Astrocyte (in vitro differentiated cells and primary cell): ENCODE results near the gene DPY30. TPM values are rescaled to one million over a fixed set of nuclear protein-coding genes. Genes with fewer than 3 reads are reported as not detected.
A peak's percentile ranks its signal among the peaks of the same experiment; 100 is the strongest.

Source experiments
- DNase-seq: peaks from one replicate; pipeline ENCODE4 v3.0.0-alpha.2; 2010; ENCODE audit warnings: low read depth
- FAIRE-seq: peaks from 2 replicates; lab custom pipeline; 2011; peaks lifted over from hg19 to GRCh38; lab: Jason Lieb, UNC
- H2AFZ ChIP-seq: 2 replicates; pipeline ENCODE4 v1.6.0; 2012; ENCODE audit warnings: low read depth, low read length, inconsistent platforms
- H3K27ac ChIP-seq: 2 replicates; pipeline ENCODE4 v1.5.1; 2011; ENCODE audit warnings: low read depth, low read length, inconsistent platforms
- H3K27me3 ChIP-seq: 2 replicates; pipeline ENCODE4 v1.6.0; 2011; ENCODE audit warnings: low read length, inconsistent platforms; ENCODE audit not compliant: insufficient read depth
- H3K36me3 ChIP-seq: 2 replicates; pipeline ENCODE4 v1.5.1; 2011; ENCODE audit warnings: low read length, inconsistent platforms; ENCODE audit not compliant: insufficient read depth
- H3K4me1 ChIP-seq: 2 replicates; pipeline ENCODE4 v1.5.1; 2011; ENCODE audit warnings: low read length, inconsistent platforms; ENCODE audit not compliant: insufficient read depth
- H3K4me2 ChIP-seq: 2 replicates; pipeline ENCODE4 v1.6.0; 2012; ENCODE audit warnings: low read length, inconsistent platforms
- H3K4me3 ChIP-seq: 2 replicates; pipeline ENCODE4 v1.5.1; 2011; ENCODE audit warnings: low read depth, mild to moderate bottlenecking, low read length, inconsistent platforms; ENCODE audit not compliant: insufficient read depth
- H3K79me2 ChIP-seq: 2 replicates; pipeline ENCODE4 v1.6.0; 2012; ENCODE audit warnings: mild to moderate bottlenecking, low read length, inconsistent platforms; ENCODE audit not compliant: insufficient read depth
- H3K9ac ChIP-seq: 2 replicates; pipeline ENCODE4 v1.6.0; 2012; ENCODE audit warnings: mild to moderate bottlenecking, low read length, inconsistent platforms
- H3K9me3 ChIP-seq: 2 replicates; pipeline ENCODE4 v1.5.1; 2012; ENCODE audit warnings: low read depth, mild to moderate bottlenecking, low read length, inconsistent platforms; ENCODE audit not compliant: insufficient read depth
- H4K20me1 ChIP-seq: 2 replicates; pipeline ENCODE4 v1.6.0; 2012; ENCODE audit warnings: low read length, inconsistent platforms; ENCODE audit not compliant: insufficient read depth
- H3K27ac Mint-ChIP-seq: one replicate; pipeline ENCODE4 v1.8.0; 2021; ENCODE audit warnings: mild to moderate bottlenecking, mixed read lengths; ENCODE audit not compliant: unreplicated experiment
- H3K27me3 Mint-ChIP-seq: one replicate; pipeline ENCODE4 v1.8.0; 2021; ENCODE audit warnings: low read depth, mixed read lengths; ENCODE audit not compliant: unreplicated experiment
- H3K36me3 Mint-ChIP-seq: one replicate; pipeline ENCODE4 v1.8.0; 2021; ENCODE audit warnings: low read depth, mixed read lengths; ENCODE audit not compliant: unreplicated experiment
- H3K4me1 Mint-ChIP-seq: one replicate; pipeline ENCODE4 v1.8.0; 2021; ENCODE audit warnings: low read depth, mixed read lengths; ENCODE audit not compliant: unreplicated experiment
- H3K4me3 Mint-ChIP-seq: one replicate; pipeline ENCODE4 v1.8.0; 2021; ENCODE audit warnings: mild to moderate bottlenecking, moderate library complexity, mixed read lengths; ENCODE audit not compliant: unreplicated experiment
- H3K9me3 Mint-ChIP-seq: one replicate; pipeline ENCODE4 v1.8.0; 2021; ENCODE audit warnings: mild to moderate bottlenecking, mixed read lengths; ENCODE audit not compliant: unreplicated experiment
- EZH2 ChIP-seq: IDR thresholded peaks from 2 replicates; pipeline ENCODE4 v1.6.1; 2012; ENCODE audit warnings: mild to moderate bottlenecking, low read length, inconsistent platforms; ENCODE audit not compliant: insufficient read depth
- total RNA-seq: library from RNA; stranded (reverse); gene quantifications from 2 replicates; pipeline ENCODE4 v1.2.1, GENCODE V29; 2021
- TF ChIP-seq, protein P1 (sequence below): IDR thresholded peaks from 2 replicates; pipeline ENCODE4 v1.5.1; 2011; ENCODE audit warnings: low read depth, mild to moderate bottlenecking, inconsistent platforms, low read length, moderate library complexity; ENCODE audit not compliant: insufficient read depth

Gene DPY30
- total RNA-seq, 1 donor from 2014 or later = 71.1 TPM

DNA sequence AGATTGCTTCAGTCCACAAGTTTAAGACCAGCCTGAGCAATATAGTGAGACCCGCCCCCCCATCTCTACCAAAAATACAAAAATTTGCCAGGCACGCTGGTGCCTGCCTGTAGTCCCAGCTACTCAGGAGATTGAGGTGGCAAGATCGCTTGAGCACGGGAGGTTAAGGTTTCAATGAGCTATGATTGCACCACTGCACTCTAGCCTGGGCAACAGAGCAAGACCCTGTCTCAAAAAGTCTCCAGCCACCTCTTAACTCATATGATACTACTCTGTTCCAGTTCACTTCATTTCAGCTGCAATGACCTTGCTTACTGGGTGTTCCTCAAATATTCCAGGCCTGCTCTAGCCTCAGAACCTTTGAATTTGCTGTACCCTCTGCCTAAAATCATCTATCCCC, 40.2 kb downstream of the DPY30 start:
- H3K27me3 Mint-ChIP-seq = no peaks in the 10 kb centered on the region
- no peaks in the 10 kb centered on the region for H3K36me3 Mint-ChIP-seq
- Histone ChIP-seq H3K27me3 (no peaks in the 10 kb centered on the region), H3K79me2 (peaks cover 98% of the 10 kb centered on the region), H3K27ac (no peak overlapping the region), H3K9ac (no peak overlapping the region), H2AFZ (no peak overlapping the region), H4K20me1 (peaks cover 73% of the 10 kb centered on the region), H3K36me3 (no peaks in the 10 kb centered on the region), H3K4me2 (no peak overlapping the region), H3K4me3 (no peak overlapping the region), H3K9me3 (no peaks in the 10 kb centered on the region), H3K4me1 (peaks cover 9% of the 10 kb centered on the region)
- no peak overlapping the region for H3K4me3 Mint-ChIP-seq
- no peak for FAIRE-seq
- DNase-seq = no peak
- TF ChIP-seq, protein P1, sequence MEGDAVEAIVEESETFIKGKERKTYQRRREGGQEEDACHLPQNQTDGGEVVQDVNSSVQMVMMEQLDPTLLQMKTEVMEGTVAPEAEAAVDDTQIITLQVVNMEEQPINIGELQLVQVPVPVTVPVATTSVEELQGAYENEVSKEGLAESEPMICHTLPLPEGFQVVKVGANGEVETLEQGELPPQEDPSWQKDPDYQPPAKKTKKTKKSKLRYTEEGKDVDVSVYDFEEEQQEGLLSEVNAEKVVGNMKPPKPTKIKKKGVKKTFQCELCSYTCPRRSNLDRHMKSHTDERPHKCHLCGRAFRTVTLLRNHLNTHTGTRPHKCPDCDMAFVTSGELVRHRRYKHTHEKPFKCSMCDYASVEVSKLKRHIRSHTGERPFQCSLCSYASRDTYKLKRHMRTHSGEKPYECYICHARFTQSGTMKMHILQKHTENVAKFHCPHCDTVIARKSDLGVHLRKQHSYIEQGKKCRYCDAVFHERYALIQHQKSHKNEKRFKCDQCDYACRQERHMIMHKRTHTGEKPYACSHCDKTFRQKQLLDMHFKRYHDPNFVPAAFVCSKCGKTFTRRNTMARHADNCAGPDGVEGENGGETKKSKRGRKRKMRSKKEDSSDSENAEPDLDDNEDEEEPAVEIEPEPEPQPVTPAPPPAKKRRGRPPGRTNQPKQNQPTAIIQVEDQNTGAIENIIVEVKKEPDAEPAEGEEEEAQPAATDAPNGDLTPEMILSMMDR = no peak
- no peak for TF ChIP-seq EZH2
- no peaks in the 10 kb centered on the region for H3K9me3 Mint-ChIP-seq
- no peak overlapping the region for H3K27ac Mint-ChIP-seq
- H3K4me1 Mint-ChIP-seq = peaks cover 23% of the 10 kb centered on the region

DNA sequence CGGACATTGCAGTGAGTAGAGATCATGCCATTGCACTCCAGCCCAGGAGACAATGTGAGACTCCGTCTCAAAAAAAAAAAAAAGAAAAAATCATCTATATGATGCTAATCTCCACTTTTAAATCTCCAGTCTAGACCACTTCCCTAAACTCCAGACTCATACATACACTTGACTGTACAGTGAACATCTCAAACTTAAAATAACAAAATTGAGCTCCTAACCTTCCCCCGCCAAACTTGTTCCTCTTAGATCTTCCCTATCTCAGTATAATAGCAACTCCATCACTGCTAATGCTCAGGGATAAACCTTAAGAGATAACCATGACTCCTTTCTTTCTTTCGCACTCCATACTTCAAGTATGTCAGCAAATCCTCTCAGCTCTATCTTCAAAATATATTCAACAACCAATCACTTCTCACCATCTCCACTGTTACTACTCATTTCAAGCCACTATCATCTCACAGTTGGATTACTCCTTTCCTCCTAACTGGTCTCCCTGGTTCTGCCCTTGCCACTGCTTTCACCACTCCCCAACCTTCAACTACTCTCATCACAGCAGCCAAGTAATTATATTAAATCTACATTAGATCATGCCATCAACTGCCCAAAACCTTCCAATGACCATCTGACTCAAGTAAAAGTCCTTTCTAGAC, 40.7 kb downstream of the DPY30 start:
- Histone ChIP-seq H3K4me3 (no peak overlapping the region), H3K4me2 (no peak overlapping the region), H3K27ac (no peak overlapping the region), H4K20me1 (peaks cover 67% of the 10 kb centered on the region), H3K36me3 (no peaks in the 10 kb centered on the region), H3K4me1 (peaks cover 9% of the 10 kb centered on the region), H2AFZ (no peak overlapping the region), H3K9me3 (no peaks in the 10 kb centered on the region), H3K79me2 (peaks cover 98% of the 10 kb centered on the region), H3K9ac (no peak overlapping the region), H3K27me3 (no peaks in the 10 kb centered on the region)
- H3K36me3 Mint-ChIP-seq = no peaks in the 10 kb centered on the region
- FAIRE-seq (no peak), DNase-seq (no peak)
- TF ChIP-seq, protein P1 = no peak
- no peak for TF ChIP-seq EZH2
- H3K27ac Mint-ChIP-seq = no peak overlapping the region
- H3K4me3 Mint-ChIP-seq = no peak overlapping the region
- H3K9me3 Mint-ChIP-seq = no peaks in the 10 kb centered on the region
- peaks cover 23% of the 10 kb centered on the region for H3K4me1 Mint-ChIP-seq
- no peaks in the 10 kb centered on the region for H3K27me3 Mint-ChIP-seq

DNA sequence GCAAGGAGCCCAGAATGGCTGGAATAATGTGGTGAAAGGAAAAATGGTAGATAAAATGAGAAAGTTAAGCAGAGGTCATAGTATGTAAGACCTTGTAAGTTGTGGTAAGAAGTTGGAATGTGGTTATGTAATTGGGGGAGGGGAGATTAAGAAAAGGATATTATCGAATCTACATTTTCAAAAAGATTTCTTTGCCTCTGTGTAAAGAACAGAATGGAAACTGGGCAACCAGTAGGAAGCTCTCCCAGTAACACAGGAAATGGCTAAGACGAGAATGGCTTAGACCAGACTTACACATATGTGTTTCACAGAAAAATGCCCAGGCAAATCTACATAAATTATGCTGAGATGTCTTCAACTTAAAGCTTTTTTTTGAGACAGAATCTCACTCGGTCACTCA, 42.0 kb downstream of the DPY30 start:
- peak overlapping the region; percentile 43 for H3K27ac Mint-ChIP-seq
- no peak overlapping the region for H3K4me3 ChIP-seq

More for the DNA sequence above, 42.0 kb downstream of the DPY30 start:
- peaks cover 98% of the 10 kb centered on the region for H3K79me2 ChIP-seq
- peaks cover 71% of the 10 kb centered on the region for H4K20me1 ChIP-seq
- no peaks in the 10 kb centered on the region for H3K27me3 ChIP-seq
- FAIRE-seq = no peak
- no peak for TF ChIP-seq EZH2
- TF ChIP-seq, protein P1 = no peak
- H3K9ac ChIP-seq = no peak overlapping the region
- H3K4me1 ChIP-seq = peaks cover 9% of the 10 kb centered on the region
- no peaks in the 10 kb centered on the region for H3K36me3 ChIP-seq
- H2AFZ ChIP-seq = no peak overlapping the region
- H3K4me2 ChIP-seq = peak overlapping the region; percentile 43
- no peaks in the 10 kb centered on the region for H3K9me3 ChIP-seq
- no peak overlapping the region for H3K4me3 Mint-ChIP-seq
- H3K4me1 Mint-ChIP-seq = peaks cover 24% of the 10 kb centered on the region
- H3K27me3 Mint-ChIP-seq = no peaks in the 10 kb centered on the region
- DNase-seq = peak; percentile 57
- no peak overlapping the region for H3K27ac ChIP-seq
- no peaks in the 10 kb centered on the region for H3K36me3 Mint-ChIP-seq
- H3K9me3 Mint-ChIP-seq = no peaks in the 10 kb centered on the region
